Activated CD4-positive, alpha-beta T cell treated with anti-CD3 and anti-CD28 coated beads for 36 hours (primary cell): ENCODE measurements around the gene KRT6C. TPM values are rescaled to one million over a fixed set of nuclear protein-coding genes. Genes with fewer than 3 reads are reported as not detected.

ENCODE experiments used
- ATAC-seq: fragments of 200-7000 bp; cut with Tn5 transposase; one replicate; pipeline ENCODE4 v1.10.0; 2021; ENCODE audit warnings: mild to moderate bottlenecking, moderate library complexity
- CTCF ChIA-PET: fragments of 350-600 bp; sonication (Branson Sonifier 250); formaldehyde crosslinking; loops from one replicate; lab custom pipeline; 2021; ENCODE audit warnings: antibody characterized with exemption; lab: Charles Lee
- POLR2A ChIA-PET: fragments of 350-600 bp; sonication (Branson Sonifier 250); formaldehyde crosslinking; loops from one replicate; lab custom pipeline; 2021; ENCODE audit warnings: antibody characterized with exemption, inconsistent platforms; lab: Charles Lee
- DNase-seq: peaks from one replicate; pipeline ENCODE4 v3.0.0-alpha.2; 2020
- H3K27ac Mint-ChIP-seq: one replicate; pipeline ENCODE4 v1.8.0; 2021; ENCODE audit warnings: mixed read lengths
- H3K27me3 Mint-ChIP-seq: one replicate; pipeline ENCODE4 v1.8.0; 2021; ENCODE audit warnings: mixed read lengths
- H3K36me3 Mint-ChIP-seq: one replicate; pipeline ENCODE4 v1.8.0; 2021; ENCODE audit warnings: low read depth, mixed read lengths
- H3K4me1 Mint-ChIP-seq: one replicate; pipeline ENCODE4 v1.8.0; 2021; ENCODE audit warnings: mixed read lengths
- H3K4me3 Mint-ChIP-seq: one replicate; pipeline ENCODE4 v1.8.0; 2021; ENCODE audit warnings: mild to moderate bottlenecking, moderate library complexity, mixed read lengths
- H3K9me3 Mint-ChIP-seq: one replicate; pipeline ENCODE4 v1.8.0; 2021; ENCODE audit warnings: low read depth, mixed read lengths
- intact Hi-C, 2 experiments: fragments of 100-400 bp; cut with DNase I in 1 of 2; cut with micrococcal nuclease in 1 of 2; formaldehyde crosslinking; loops; one replicate each; pipeline versions ENCODE4 v1.14.2 to v1.15.1; 2022 to 2024; cut with DNase I, micrococcal nuclease
- total RNA-seq, 2 experiments: library from RNA; stranded (reverse); gene quantifications; one replicate each; pipeline ENCODE4 v1.2.3, GENCODE V29; 2021

Gene KRT6C
- total RNA-seq, 2 experiments from 2014 or later = not detected

- Mint-ChIP-seq H3K9me3 (no peaks in the 10 kb centered on the region), H3K4me3 (no peak overlapping the region), H3K36me3 (no peaks in the 10 kb centered on the region), H3K27me3 (peaks cover 22% of the 10 kb centered on the region), H3K27ac (no peak overlapping the region), H3K4me1 (no peaks in the 10 kb centered on the region)
- ChIA-PET POLR2A (interaction anchor here (0.5 kb wide), 1 partner anchor 27 kb away, joined by 3 read pairs; no protein-coding TSS in a partner anchor), CTCF (no interaction called here)
- intact Hi-C loops = no loop called here
- no peak for ATAC-seq
- DNase-seq = no peak
Observed at GRCh38 chr12:52439420-52439819, 34.2 kb downstream of the KRT6C start.

DNA sequence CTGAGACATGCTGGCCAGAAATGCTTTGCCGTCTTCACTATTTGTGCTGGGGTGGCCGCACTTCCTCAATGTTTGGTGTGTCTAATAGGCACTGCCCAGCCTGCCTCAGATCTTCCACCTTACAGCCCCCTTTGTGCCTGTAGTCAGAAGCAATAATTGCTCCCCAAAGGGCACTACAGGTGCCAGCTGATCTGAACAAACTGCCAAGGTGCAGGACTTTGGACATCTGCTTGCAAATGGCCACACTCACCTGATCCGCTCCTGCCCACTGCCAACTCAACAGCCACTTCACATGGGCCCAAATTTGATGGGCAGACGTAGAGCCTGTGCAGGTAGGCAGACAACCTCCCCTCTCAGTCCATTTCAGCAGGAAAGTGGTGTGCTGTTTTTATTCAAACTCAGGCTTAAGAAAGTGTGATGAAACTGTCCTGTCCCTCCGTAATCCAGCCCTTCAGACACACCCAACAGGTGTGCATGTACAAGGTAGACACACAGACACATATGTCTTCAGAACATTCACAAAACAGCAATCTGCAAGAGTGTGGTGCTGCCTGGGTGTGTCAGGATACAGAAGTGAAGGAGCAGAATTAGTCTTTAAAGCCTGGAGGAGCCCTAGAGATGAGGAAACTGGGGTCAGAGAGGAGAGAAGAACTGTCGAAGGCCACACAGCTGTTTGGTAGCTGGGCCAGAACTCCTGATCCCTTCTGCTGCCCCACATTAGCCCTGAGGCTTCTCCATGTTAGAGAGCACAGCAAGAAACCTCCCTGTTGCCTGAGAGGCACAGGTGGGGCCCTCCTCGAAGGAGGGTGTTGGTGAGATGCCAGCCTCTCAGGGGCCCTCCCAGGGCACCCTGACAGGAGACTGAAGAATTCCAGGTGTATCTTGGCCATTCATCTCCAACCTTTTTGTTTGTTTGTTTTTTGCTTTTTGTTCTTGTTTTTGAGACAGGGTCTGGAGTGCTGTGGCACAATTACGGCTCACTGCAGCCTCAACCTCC, 35.0 kb downstream of the KRT6C start:
- Mint-ChIP-seq H3K4me3 (no peak overlapping the region), H3K27ac (no peak overlapping the region), H3K36me3 (no peaks in the 10 kb centered on the region), H3K9me3 (no peaks in the 10 kb centered on the region), H3K4me1 (no peaks in the 10 kb centered on the region), H3K27me3 (peaks cover 22% of the 10 kb centered on the region)
- ChIA-PET POLR2A (no interaction called here), CTCF (no interaction called here)
- DNase-seq (no peak), ATAC-seq (no peak)
- intact Hi-C loops = no loop called here

DNA sequence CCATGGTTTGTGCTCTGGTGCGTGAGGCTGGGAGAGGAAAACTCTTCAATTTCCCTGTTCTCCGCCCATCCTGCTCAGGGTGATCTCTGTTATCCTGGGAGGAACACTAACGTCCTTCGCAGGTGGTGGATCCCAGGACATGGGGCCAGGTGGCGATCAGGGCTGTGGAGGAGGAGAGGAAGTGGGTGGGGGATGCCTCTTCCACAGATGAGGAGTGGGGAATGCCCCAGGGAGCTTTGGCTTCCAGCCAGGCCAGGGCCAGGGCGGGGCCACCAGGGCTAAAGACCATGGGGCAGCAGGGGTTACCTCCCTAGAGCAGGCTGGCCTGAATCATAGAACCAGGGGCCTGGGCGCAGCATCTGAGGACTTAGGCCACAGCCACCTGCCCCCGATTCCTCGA, 36.1 kb downstream of the KRT6C start:
- POLR2A ChIA-PET = no interaction called here
- intact Hi-C loops = no loop called here

DNA sequence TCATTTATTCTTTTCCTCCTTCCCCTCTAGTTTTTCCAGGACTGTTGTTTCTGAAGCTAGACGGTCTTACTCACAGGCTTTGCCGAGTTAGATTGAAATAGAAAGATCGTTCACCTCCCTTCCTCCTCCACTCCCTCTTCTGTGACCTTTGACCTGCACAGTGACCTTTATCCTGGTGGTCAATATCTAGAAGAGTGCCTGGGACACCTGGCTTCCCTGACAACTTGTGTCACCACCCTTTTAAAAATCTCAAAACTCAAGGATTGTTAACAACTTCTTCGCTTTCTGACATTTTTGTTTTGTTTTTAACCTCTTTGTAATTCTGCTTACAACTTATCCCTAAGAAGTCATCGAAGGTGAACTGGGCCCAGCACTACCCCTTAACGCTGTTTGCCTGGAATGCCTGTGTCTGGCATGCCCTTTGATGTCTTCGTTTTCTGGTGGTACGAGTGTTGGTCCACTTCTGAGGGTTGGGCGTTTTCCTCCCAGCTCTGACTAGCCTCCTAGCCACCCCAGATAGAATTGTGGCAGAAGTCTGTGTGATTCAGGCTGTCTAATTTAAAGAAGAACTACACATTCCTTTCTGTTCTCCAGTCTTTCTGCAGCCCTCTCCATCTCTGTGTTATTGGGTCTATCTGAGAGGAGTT, 36.7 kb downstream of the KRT6C start:
- Mint-ChIP-seq H3K27ac (no peak overlapping the region), H3K27me3 (peaks cover 11% of the 10 kb centered on the region), H3K4me3 (no peak overlapping the region), H3K36me3 (no peaks in the 10 kb centered on the region), H3K9me3 (no peaks in the 10 kb centered on the region), H3K4me1 (no peaks in the 10 kb centered on the region)
- DNase-seq (no peak), ATAC-seq (no peak)
- intact Hi-C loops = no loop called here
- ChIA-PET POLR2A (no interaction called here), CTCF (interaction anchor here (0.8 kb wide), 1 partner anchor 430 kb away, joined by 3 read pairs; no protein-coding TSS in a partner anchor)

More for the DNA sequence above, 36.1 kb downstream of the KRT6C start:
- ATAC-seq = no peak
- peaks cover 16% of the 10 kb centered on the region for H3K27me3 Mint-ChIP-seq
- CTCF ChIA-PET = no interaction called here
- no peaks in the 10 kb centered on the region for H3K4me1 Mint-ChIP-seq
- H3K27ac Mint-ChIP-seq = no peak overlapping the region
- no peaks in the 10 kb centered on the region for H3K36me3 Mint-ChIP-seq
- H3K9me3 Mint-ChIP-seq = no peaks in the 10 kb centered on the region
- DNase-seq = no peak
- H3K4me3 Mint-ChIP-seq = no peak overlapping the region

- H3K27ac Mint-ChIP-seq = no peak overlapping the region
- H3K27me3 Mint-ChIP-seq = peaks cover 10% of the 10 kb centered on the region
- ATAC-seq = no peak
- intact Hi-C loops = no loop called here
- POLR2A ChIA-PET = no interaction called here
- DNase-seq = no peak
- no peak overlapping the region for H3K4me3 Mint-ChIP-seq
- no peaks in the 10 kb centered on the region for H3K9me3 Mint-ChIP-seq
- H3K4me1 Mint-ChIP-seq = no peaks in the 10 kb centered on the region
- CTCF ChIA-PET = interaction anchor here (0.5 to 0.8 kb wide), 2 partner anchors 104 to 430 kb away, joined by 3 read pairs; no protein-coding TSS in a partner anchor
- H3K36me3 Mint-ChIP-seq = no peaks in the 10 kb centered on the region
Observed at GRCh38 chr12:52436000-52436827, 37.4 kb downstream of the KRT6C start.

DNA sequence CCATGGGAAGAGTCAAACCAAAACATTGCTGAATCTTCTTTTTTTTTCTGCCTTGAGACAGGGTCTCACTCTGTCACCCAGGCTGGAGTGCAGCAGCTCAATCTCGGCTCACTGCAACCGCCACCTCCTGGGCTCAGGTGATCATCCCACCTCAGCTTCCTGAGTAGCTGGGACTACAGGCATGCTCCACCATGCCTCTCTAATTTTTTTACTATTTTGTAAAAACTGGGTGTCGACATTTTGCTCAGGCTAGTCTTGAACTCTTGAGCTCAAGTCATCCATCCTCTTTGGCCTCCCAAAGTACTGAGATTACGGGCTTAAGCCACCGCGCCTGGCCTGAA, 38.0 kb downstream of the KRT6C start:
- no peaks in the 10 kb centered on the region for H3K9me3 Mint-ChIP-seq
- ChIA-PET CTCF (interaction anchor here (0.5 to 0.6 kb wide), 2 partner anchors 40 to 103 kb away, joined by 3 read pairs; no protein-coding TSS in a partner anchor), POLR2A (no interaction called here)
- no peaks in the 10 kb centered on the region for H3K36me3 Mint-ChIP-seq
- no peak overlapping the region for H3K4me3 Mint-ChIP-seq
- H3K27ac Mint-ChIP-seq = no peak overlapping the region
- peaks cover 7% of the 10 kb centered on the region for H3K27me3 Mint-ChIP-seq
- no peak for ATAC-seq
- intact Hi-C loops = no loop called here
- no peak for DNase-seq
- no peaks in the 10 kb centered on the region for H3K4me1 Mint-ChIP-seq

DNA sequence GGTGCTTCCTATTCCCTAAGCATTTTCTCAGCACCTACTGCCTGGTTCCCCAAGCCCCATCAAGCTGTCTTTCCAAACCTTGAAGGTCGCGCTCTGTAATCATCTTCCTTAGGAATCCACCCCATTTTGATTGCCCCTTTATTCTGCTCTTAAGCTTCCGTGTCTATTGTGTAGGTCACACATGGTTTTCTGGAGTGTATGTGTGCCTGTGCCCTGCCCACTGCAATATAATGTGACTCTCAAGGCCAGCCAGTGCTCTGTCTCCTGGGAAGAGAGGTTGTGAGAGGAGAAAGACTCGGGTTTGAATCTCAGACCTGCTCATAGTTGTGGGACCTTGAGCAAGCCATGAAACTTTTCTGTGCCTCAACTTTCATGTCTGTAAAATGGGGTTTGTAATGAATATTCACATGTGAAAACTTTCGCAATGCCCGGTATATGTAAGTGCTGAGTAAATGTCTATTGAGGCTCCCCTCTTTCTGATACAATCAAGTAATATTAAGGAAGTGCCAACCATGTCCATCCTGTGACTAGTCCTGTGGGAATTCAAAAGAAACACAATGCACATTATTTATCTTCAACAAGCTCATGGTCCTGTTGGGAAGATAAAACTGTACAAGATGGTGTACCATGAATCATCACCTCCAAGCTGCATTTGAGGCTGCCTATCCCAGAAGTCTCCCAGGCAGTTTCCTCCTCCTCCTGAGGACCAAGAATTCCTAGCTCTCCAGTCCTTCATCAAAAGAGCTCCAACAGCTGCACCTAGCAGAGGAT, 38.7 kb downstream of the KRT6C start:
- Mint-ChIP-seq H3K9me3 (no peaks in the 10 kb centered on the region), H3K36me3 (no peaks in the 10 kb centered on the region), H3K4me3 (no peak overlapping the region), H3K27me3 (peaks cover 7% of the 10 kb centered on the region), H3K4me1 (no peaks in the 10 kb centered on the region), H3K27ac (no peak overlapping the region)
- ChIA-PET CTCF (interaction anchor here (0.6 kb wide), 1 partner anchor 41 kb away, joined by 3 read pairs; no protein-coding TSS in a partner anchor), POLR2A (no interaction called here)
- intact Hi-C loops = no loop called here
- no peak for ATAC-seq
- DNase-seq = no peak

GRCh38 chr12:52434081-52434733, 39.4 kb downstream of the KRT6C start, which contains the start of gene KRT75:
TSS of gene KRT75 (minus strand) at chr12:52434371. CDS start at chr12:52434304, 67 bp downstream.
- H3K27me3 Mint-ChIP-seq = peaks cover 4% of the 10 kb centered on the region
- CTCF ChIA-PET = no interaction called here
- DNase-seq (no peak), ATAC-seq (no peak)
- H3K27ac Mint-ChIP-seq = no peak within 1 kb of the TSS
- no peak within 1 kb of the TSS for H3K4me3 Mint-ChIP-seq
- intact Hi-C loops = no loop called here
- no peaks in the 10 kb centered on the region for H3K36me3 Mint-ChIP-seq
- POLR2A ChIA-PET = no interaction called here
- H3K4me1 Mint-ChIP-seq = no peaks in the 10 kb centered on the region
- H3K9me3 Mint-ChIP-seq = no peaks in the 10 kb centered on the region

DNA sequence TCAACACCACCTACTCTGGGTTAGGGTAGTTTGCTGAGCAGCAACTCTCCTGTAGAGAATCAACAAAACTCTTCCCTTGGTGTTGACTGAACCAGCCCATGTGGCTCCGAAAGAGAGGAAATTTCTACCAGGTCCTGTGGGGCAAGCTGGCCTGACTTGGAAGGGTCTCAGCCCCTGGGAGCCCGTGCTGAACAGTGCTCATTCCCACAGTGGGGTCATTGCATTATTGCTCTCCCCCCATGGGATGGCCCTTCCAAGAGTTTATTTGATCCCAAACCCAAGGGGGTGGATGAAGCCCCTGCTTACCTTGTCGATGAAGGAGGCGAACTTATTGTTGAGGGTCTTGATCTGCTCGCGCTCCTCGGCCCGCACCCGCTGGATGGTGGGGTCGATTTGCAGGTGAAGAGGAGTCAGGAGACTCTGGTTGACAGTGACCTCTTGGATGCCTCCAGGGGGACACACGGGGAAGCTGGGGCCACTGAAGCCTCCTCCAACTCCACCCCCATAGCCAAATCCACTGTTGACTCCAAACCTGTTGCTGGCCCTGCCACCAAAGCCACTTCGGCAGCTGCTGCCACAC, 40.0 kb downstream of the KRT6C start:
- no peak for DNase-seq
- no peaks in the 10 kb centered on the region for H3K36me3 Mint-ChIP-seq
- H3K27me3 Mint-ChIP-seq = peaks cover 4% of the 10 kb centered on the region
- no peak overlapping the region for H3K4me3 Mint-ChIP-seq
- CTCF ChIA-PET = no interaction called here
- POLR2A ChIA-PET = no interaction called here
- intact Hi-C loops = no loop called here
- H3K4me1 Mint-ChIP-seq = no peaks in the 10 kb centered on the region
- no peaks in the 10 kb centered on the region for H3K9me3 Mint-ChIP-seq
- no peak overlapping the region for H3K27ac Mint-ChIP-seq
- ATAC-seq = no peak

DNA sequence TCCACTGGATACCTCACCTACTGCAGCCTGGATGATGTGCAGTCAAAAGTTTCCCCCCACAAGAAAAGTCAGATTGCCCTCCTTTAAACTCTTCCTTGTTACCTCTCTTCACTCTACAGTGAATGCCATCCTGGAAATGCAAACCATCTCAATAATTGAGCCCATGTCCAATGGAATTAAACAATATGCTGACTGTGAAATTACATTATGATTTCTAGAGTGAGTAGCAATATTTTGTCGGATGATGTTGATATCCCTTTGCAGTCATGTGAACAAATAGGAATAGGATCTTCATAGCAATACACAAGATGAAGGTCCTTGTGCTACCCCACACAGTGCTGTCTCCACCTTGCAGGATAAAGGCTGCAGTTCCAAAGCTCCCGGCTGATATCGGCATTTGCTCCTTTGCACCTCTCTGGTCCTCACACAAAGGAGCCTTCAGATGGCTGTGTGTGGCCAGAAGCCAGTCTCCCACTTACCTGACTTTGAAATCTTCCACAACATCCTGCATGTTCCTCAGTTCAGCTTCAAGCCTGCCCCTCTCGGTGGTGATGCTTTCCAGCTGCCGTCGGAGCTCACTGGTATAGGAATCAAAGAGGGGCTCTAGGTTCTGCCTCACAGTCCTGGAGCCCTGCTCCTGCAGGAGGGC, 40.9 kb downstream of the KRT6C start:
- H3K27ac Mint-ChIP-seq = no peak overlapping the region
- no peaks in the 10 kb centered on the region for H3K36me3 Mint-ChIP-seq
- no peaks in the 10 kb centered on the region for H3K9me3 Mint-ChIP-seq
- intact Hi-C loops = no loop called here
- ATAC-seq = no peak
- H3K4me3 Mint-ChIP-seq = no peak overlapping the region
- DNase-seq = no peak
- ChIA-PET CTCF (interaction anchor here (0.6 kb wide), 1 partner anchor 74 kb away, joined by 3 read pairs; no protein-coding TSS in a partner anchor), POLR2A (no interaction called here)
- peaks cover 4% of the 10 kb centered on the region for H3K27me3 Mint-ChIP-seq
- no peaks in the 10 kb centered on the region for H3K4me1 Mint-ChIP-seq
